Activated B cell treated with CpG ODN at 0.5 μM for 24 hours (primary cell): ENCODE data around the gene HSD17B8. TPM values are rescaled to one million over a fixed set of nuclear protein-coding genes. Genes with fewer than 3 reads are reported as not detected.

Source experiments
- ATAC-seq: fragments of 200-7000 bp; cut with Tn5 transposase; one replicate; pipeline ENCODE4 v1.10.0; 2021; ENCODE audit warnings: low read depth, mild to moderate bottlenecking, moderate library complexity
- CTCF ChIA-PET: fragments of 350-600 bp; sonication (Branson Sonifier 250); formaldehyde crosslinking; loops from one replicate; lab custom pipeline; 2021; ENCODE audit warnings: antibody characterized with exemption; lab: Charles Lee
- POLR2A ChIA-PET: fragments of 350-600 bp; sonication (Branson Sonifier 250); formaldehyde crosslinking; loops from one replicate; lab custom pipeline; 2021; ENCODE audit warnings: antibody characterized with exemption; lab: Charles Lee
- DNase-seq: peaks from one replicate; pipeline ENCODE4 v3.0.0; 2022
- H3K27ac Mint-ChIP-seq: one replicate; pipeline ENCODE4 v1.8.0; 2020; ENCODE audit warnings: mixed read lengths
- H3K27me3 Mint-ChIP-seq: one replicate; pipeline ENCODE4 v1.8.0; 2021; ENCODE audit warnings: mixed read lengths
- H3K36me3 Mint-ChIP-seq: one replicate; pipeline ENCODE4 v1.8.0; 2021; ENCODE audit warnings: low read depth, mixed read lengths
- H3K4me1 Mint-ChIP-seq: one replicate; pipeline ENCODE4 v1.8.0; 2021; ENCODE audit warnings: mixed read lengths
- H3K4me3 Mint-ChIP-seq: one replicate; pipeline ENCODE4 v1.8.0; 2020; ENCODE audit warnings: mild to moderate bottlenecking, mixed read lengths
- H3K9me3 Mint-ChIP-seq: one replicate; pipeline ENCODE4 v1.8.0; 2020; ENCODE audit warnings: mixed read lengths
- CTCF ChIP-seq: fragments of 200-600 bp; IDR thresholded peaks from one replicate; pipeline ENCODE4 v1.8.0; 2022; ENCODE audit warnings: antibody characterized with exemption, mild to moderate bottlenecking
- intact Hi-C: fragments of 100-400 bp; cut with micrococcal nuclease; formaldehyde crosslinking; loops from one replicate; pipeline ENCODE4 v1.15.1; 2024
- total RNA-seq: library from RNA; stranded (reverse); gene quantifications from 2 replicates; pipeline ENCODE4 v1.2.3, GENCODE V29; 2022

Gene HSD17B8
- total RNA-seq, 1 donor from 2014 or later = 12.3 TPM

- ChIA-PET CTCF (interaction anchor here (0.7 to 1.3 kb wide), 5 partner anchors 23 to 1646 kb away, joined by 3 to 4 read pairs (median 3); no protein-coding TSS in a partner anchor), POLR2A (interaction anchor here (1.6 kb wide), 1 partner anchor 35 kb away, joined by 3 read pairs; the partner anchor contains the start of gene RING1)
- DNase-seq (no peak), ATAC-seq (no peak)
- no peak for TF ChIP-seq CTCF
- Mint-ChIP-seq H3K9me3 (no peaks in the 10 kb centered on the region), H3K4me1 (peaks cover 16% of the 10 kb centered on the region), H3K27ac (no peak overlapping the region), H3K36me3 (no peaks in the 10 kb centered on the region), H3K4me3 (no peak overlapping the region), H3K27me3 (peaks cover 11% of the 10 kb centered on the region)
- intact Hi-C loops = no loop called here
These were observed 30.8 kb upstream of the HSD17B8 start for GRCh38 chr6:33173535-33174180.

GRCh38 chr6:33174784-33175183, 29.7 kb upstream of the HSD17B8 start:
- peaks cover 11% of the 10 kb centered on the region for H3K27me3 Mint-ChIP-seq
- intact Hi-C loops = no loop called here
- H3K9me3 Mint-ChIP-seq = no peaks in the 10 kb centered on the region
- TF ChIP-seq CTCF = no peak
- DNase-seq (no peak), ATAC-seq (no peak)
- H3K4me3 Mint-ChIP-seq = no peak overlapping the region
- no peak overlapping the region for H3K27ac Mint-ChIP-seq
- no peaks in the 10 kb centered on the region for H3K36me3 Mint-ChIP-seq
- ChIA-PET CTCF (no interaction called here), POLR2A (interaction anchor here (0.6 to 1.6 kb wide), 2 partner anchors 34 to 996 kb away, joined by 3 to 4 read pairs; partner anchors contain the start of gene RING1)
- H3K4me1 Mint-ChIP-seq = peaks cover 11% of the 10 kb centered on the region

DNA sequence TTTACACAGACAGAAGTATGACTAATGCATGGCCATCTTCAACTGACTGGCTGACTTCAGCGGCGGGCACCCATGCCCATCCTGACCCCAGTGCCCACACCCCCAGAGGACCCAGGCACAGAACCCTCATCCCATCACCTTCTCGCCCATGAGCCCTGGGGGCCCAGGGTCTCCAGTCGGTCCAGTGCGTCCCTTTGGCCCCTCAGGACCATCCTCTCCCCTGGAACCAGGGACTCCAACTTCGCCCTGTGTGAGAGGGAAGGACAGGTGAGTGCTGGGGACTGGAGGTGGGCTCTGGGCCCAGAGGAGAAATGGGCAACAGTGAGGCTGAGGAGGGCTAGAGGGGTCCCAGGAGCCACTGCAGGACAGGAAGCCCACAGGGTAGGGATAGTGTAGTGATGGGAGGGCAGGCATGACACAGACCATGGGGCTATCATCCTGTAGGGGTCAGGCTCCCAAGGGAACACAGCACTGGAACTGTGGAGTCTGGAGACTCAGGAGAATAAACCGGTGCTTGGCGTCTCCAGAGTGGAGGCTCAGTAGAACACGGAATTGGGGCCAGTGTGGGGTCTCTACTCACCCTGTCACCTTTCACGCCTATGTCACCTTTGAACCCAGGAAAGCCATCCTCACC, 28.9 kb upstream of the HSD17B8 start:
- no peak for TF ChIP-seq CTCF
- no peak for DNase-seq
- Mint-ChIP-seq H3K27ac (no peak overlapping the region), H3K4me3 (no peak overlapping the region), H3K4me1 (peaks cover 4% of the 10 kb centered on the region), H3K36me3 (no peaks in the 10 kb centered on the region), H3K9me3 (no peaks in the 10 kb centered on the region), H3K27me3 (peaks cover 11% of the 10 kb centered on the region)
- ChIA-PET CTCF (no interaction called here), POLR2A (no interaction called here)
- intact Hi-C loops = no loop called here
- ATAC-seq = no peak

DNA sequence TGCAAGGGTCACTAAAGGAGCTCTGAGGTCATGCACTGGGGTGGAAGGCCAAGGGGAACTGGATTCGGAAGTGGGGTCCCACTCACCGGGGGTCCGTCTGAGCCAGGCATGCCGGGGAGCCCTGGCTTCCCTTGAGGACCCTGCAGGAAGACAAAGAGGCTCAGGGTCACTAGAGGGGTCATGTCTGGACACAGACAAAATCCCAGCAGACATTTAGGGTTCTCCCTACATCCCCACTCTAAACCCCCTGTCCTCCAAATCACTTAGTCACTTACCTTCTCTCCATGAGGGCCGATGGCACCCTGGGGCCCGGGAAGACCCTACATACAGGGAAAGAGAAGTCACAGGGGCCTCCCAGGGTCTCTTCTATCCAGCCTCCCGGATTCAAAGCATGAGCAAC, 27.5 kb upstream of the HSD17B8 start:
- intact Hi-C loops = no loop called here
- Mint-ChIP-seq H3K4me3 (no peak overlapping the region), H3K9me3 (no peaks in the 10 kb centered on the region), H3K36me3 (no peaks in the 10 kb centered on the region), H3K27ac (no peak overlapping the region), H3K27me3 (peaks cover 11% of the 10 kb centered on the region), H3K4me1 (peaks cover 2% of the 10 kb centered on the region)
- ChIA-PET POLR2A (no interaction called here), CTCF (no interaction called here)
- no peak for DNase-seq
- no peak for ATAC-seq
- no peak for TF ChIP-seq CTCF
